Neural cell (in vitro differentiated cells): ENCODE measurements around the gene MAST1. TPM values are rescaled to one million over a fixed set of nuclear protein-coding genes. Genes with fewer than 3 reads are reported as not detected.

Experiments
- H2AFZ ChIP-seq: fragments of 200-600, 300-800 bp; sonication (generic), shearing (Covaris generic); 2 replicates; pipeline ENCODE4 v1.6.0; 2014; ENCODE audit warnings: low read depth, mild to moderate bottlenecking, antibody characterized with exemption, low read length, moderate library complexity
- H3F3A ChIP-seq: fragments of 200-600 bp; shearing (Covaris generic); 2 replicates; pipeline ENCODE4 v1.6.1; 2016; ENCODE audit warnings: mild to moderate bottlenecking, moderate library complexity, mixed read lengths, antibody characterized with exemption, low read length; ENCODE audit not compliant: insufficient read depth, poor library complexity, severe bottlenecking
- H3K27ac ChIP-seq: fragments of 200-600, 300-800 bp; sonication (generic), shearing (Covaris generic); 2 replicates; pipeline ENCODE4 v1.5.1; 2014; ENCODE audit warnings: mild to moderate bottlenecking, low read length, moderate library complexity
- H3K27me3 ChIP-seq: fragments of 300-800, 200-600 bp; sonication (generic), shearing (Covaris generic); 2 replicates; pipeline ENCODE4 v1.6.0; 2014; ENCODE audit warnings: mild to moderate bottlenecking, low read depth, low read length, moderate library complexity; ENCODE audit not compliant: insufficient read depth
- H3K36me3 ChIP-seq: fragments of 300-800, 200-600 bp; sonication (generic), shearing (Covaris generic); 2 replicates; pipeline ENCODE4 v1.5.1; 2014; ENCODE audit warnings: mild to moderate bottlenecking, antibody characterized with exemption, low read length, moderate library complexity; ENCODE audit not compliant: insufficient read depth
- H3K4me2 ChIP-seq: fragments of 300-800, 200-600 bp; sonication (generic), shearing (Covaris generic); 2 replicates; pipeline ENCODE4 v1.6.0; 2014; ENCODE audit warnings: mild to moderate bottlenecking, low read length
- H3K4me3 ChIP-seq: fragments of 300-800, 200-600 bp; sonication (generic), shearing (Covaris generic); 2 replicates; pipeline ENCODE4 v1.5.1; 2014; ENCODE audit warnings: mild to moderate bottlenecking, low read length, moderate library complexity
- H3K79me2 ChIP-seq: fragments of 200-600 bp; shearing (Covaris generic); replicated peaks from 2 replicates; pipeline ENCODE4 v1.6.0; 2014; ENCODE audit warnings: mild to moderate bottlenecking, low read length, moderate library complexity; ENCODE audit not compliant: insufficient read depth
- H3K9ac ChIP-seq: fragments of 300-800, 200-600 bp; sonication (generic), shearing (Covaris generic); 2 replicates; pipeline ENCODE4 v1.6.1; 2016; ENCODE audit warnings: mild to moderate bottlenecking, low read length, mixed read lengths
- H3K9me2 ChIP-seq: fragments of 200-600 bp; shearing (Covaris generic); 2 replicates; pipeline ENCODE4 v1.6.1; 2016; ENCODE audit warnings: mild to moderate bottlenecking, low read length, mixed read lengths; ENCODE audit not compliant: insufficient read depth
- H3K9me3 ChIP-seq: fragments of 200-600, 300-800 bp; sonication (generic), shearing (Covaris generic); 2 replicates; pipeline ENCODE4 v1.6.1; 2016; ENCODE audit warnings: mild to moderate bottlenecking, mixed run types, low read length, moderate library complexity, mixed read lengths
- H4K20me1 ChIP-seq: fragments of 200-600 bp; shearing (Covaris generic); 2 replicates; pipeline ENCODE4 v1.6.1; 2016; ENCODE audit warnings: mild to moderate bottlenecking, mixed run types; ENCODE audit not compliant: insufficient read depth
- CTCF ChIP-seq: fragments of 450-650 bp; IDR thresholded peaks from 2 replicates; pipeline ENCODE4 v1.5.1; 2014; ENCODE audit warnings: antibody characterized with exemption, mild to moderate bottlenecking, moderate library complexity; ENCODE audit not compliant: poor library complexity, severe bottlenecking
- EP300 ChIP-seq: fragments of 450-650 bp; conservative IDR thresholded peaks from 2 replicates; pipeline ENCODE4 v1.6.1; 2014; ENCODE audit warnings: antibody characterized with exemption, mild to moderate bottlenecking, moderate library complexity; ENCODE audit not compliant: poor library complexity, severe bottlenecking
- EZH2 ChIP-seq: fragments of 200-600, 300-800 bp; shearing (Covaris generic), sonication (generic); IDR thresholded peaks from 2 replicates; pipeline ENCODE4 v1.6.1; 2014; ENCODE audit warnings: antibody characterized with exemption, low read length, borderline replicate concordance, mild to moderate bottlenecking; ENCODE audit not compliant: insufficient read depth, poor library complexity, severe bottlenecking
- MXI1 ChIP-seq: fragments of 450-650 bp; conservative IDR thresholded peaks from 2 replicates; pipeline ENCODE4 v1.6.1; 2014; ENCODE audit warnings: antibody characterized with exemption, mild to moderate bottlenecking; ENCODE audit not compliant: poor library complexity, severe bottlenecking
- POLR2AphosphoS5 ChIP-seq: IDR thresholded peaks from 2 replicates; pipeline ENCODE4 v1.6.1; 2012
- RAD21 ChIP-seq: fragments of 450-650 bp; conservative IDR thresholded peaks from 2 replicates; pipeline ENCODE4 v1.6.1; 2014; ENCODE audit warnings: antibody characterized with exemption, mild to moderate bottlenecking, moderate library complexity
- REST ChIP-seq: IDR thresholded peaks from 2 replicates; pipeline ENCODE4 v1.6.1; 2012; ENCODE audit warnings: borderline replicate concordance
- SMC3 ChIP-seq: fragments of 450-650 bp; conservative IDR thresholded peaks from 2 replicates; pipeline ENCODE4 v1.6.1; 2014; ENCODE audit warnings: antibody characterized with exemption, mild to moderate bottlenecking, moderate library complexity; ENCODE audit not compliant: poor library complexity
- TAF1 ChIP-seq: IDR thresholded peaks from 2 replicates; pipeline ENCODE4 v1.6.1; 2012; ENCODE audit warnings: low read depth
- polyA plus RNA-seq: library from polyadenylated mRNA; depleted of rRNA; stranded (reverse); fragments of >200 nt; gene quantifications from 2 replicates; pipeline ENCODE4 v1.2.3, GENCODE V29; 2014

The MAST1 gene
- polyA plus RNA-seq, 1 donor from 2014 or later: 65.0 TPM

- Histone ChIP-seq H4K20me1 (no peaks in the 10 kb centered on the region), H3K9ac (no peak overlapping the region), H3K4me3 (no peak overlapping the region), H3K4me2 (no peak overlapping the region), H3K9me2 (no peaks in the 10 kb centered on the region), H3K9me3 (no peaks in the 10 kb centered on the region), H3K27ac (no peak overlapping the region), H3F3A (no peaks in the 10 kb centered on the region), H3K27me3 (no peaks in the 10 kb centered on the region), H3K79me2 (no peaks in the 10 kb centered on the region), H2AFZ (no peak overlapping the region), H3K36me3 (peaks cover 6% of the 10 kb centered on the region)
- no peak for TF ChIP-seq RAD21
- TF ChIP-seq EP300: no peak
- no peak for TF ChIP-seq EZH2
Measured at GRCh38 chr19:12871681-12872080, 33.4 kb downstream of the MAST1 start.

- Histone ChIP-seq H3F3A (no peaks in the 10 kb centered on the region), H4K20me1 (no peaks in the 10 kb centered on the region), H3K9me3 (no peaks in the 10 kb centered on the region), H3K4me3 (no peak overlapping the region), H3K9me2 (no peaks in the 10 kb centered on the region), H3K9ac (no peak overlapping the region), H3K27ac (no peak overlapping the region), H3K27me3 (no peaks in the 10 kb centered on the region), H3K4me2 (no peak overlapping the region), H3K36me3 (peaks cover 6% of the 10 kb centered on the region), H2AFZ (no peak overlapping the region), H3K79me2 (no peaks in the 10 kb centered on the region)
- TF ChIP-seq POLR2AphosphoS5 (no peak), SMC3 (no peak), MXI1 (no peak), RAD21 (no peak), TAF1 (no peak), CTCF (no peak), REST (no peak), EP300 (no peak), EZH2 (no peak)
Measured at GRCh38 chr19:12872255-12872654, 33.9 kb downstream of the MAST1 start.
